NCI-H82 treated with DMSO at 0.1 percent for 48 hours (cell line): ENCODE measurements around the gene PRDM16.
A peak's percentile ranks its signal among the peaks of the same experiment; 100 is the strongest.

Source experiments
- DNase-seq: peaks from one replicate; lab custom pipeline; 2025; ENCODE audit not compliant: unreplicated experiment; lab: John Stamatoyannopoulos, UW

The PRDM16 gene

GRCh38 chr1:3403388-3404231, 334.6 kb downstream of the PRDM16 start:
- DNase-seq = peak; percentile 4

- DNase-seq = no peak
Observed at GRCh38 chr1:3404301-3404700, 335.3 kb downstream of the PRDM16 start.

GRCh38 chr1:3404801-3405200, 335.8 kb downstream of the PRDM16 start:
- no peak for DNase-seq

GRCh38 chr1:3405491-3405890, 336.5 kb downstream of the PRDM16 start:
- DNase-seq = no peak

GRCh38 chr1:3405974-3406867, 337.2 kb downstream of the PRDM16 start:
- DNase-seq = no peak

GRCh38 chr1:3407021-3407420, 338.0 kb downstream of the PRDM16 start:
- DNase-seq = no peak

- DNase-seq = no peak
Observed at GRCh38 chr1:3408751-3409266, 339.8 kb downstream of the PRDM16 start.

GRCh38 chr1:3409366-3410141, 340.6 kb downstream of the PRDM16 start:
- no peak for DNase-seq

- DNase-seq = no peak
Observed at GRCh38 chr1:3410142-3410925, 341.3 kb downstream of the PRDM16 start.

- DNase-seq = no peak
Observed at GRCh38 chr1:3411806-3412205, 342.8 kb downstream of the PRDM16 start.

GRCh38 chr1:3412376-3412775, 343.4 kb downstream of the PRDM16 start:
- DNase-seq = no peak

- no peak for DNase-seq
Observed at GRCh38 chr1:3413975-3414710, 345.1 kb downstream of the PRDM16 start.

- DNase-seq = no peak
Observed at GRCh38 chr1:3415260-3416090, 346.5 kb downstream of the PRDM16 start.

GRCh38 chr1:3417082-3417739, 348.2 kb downstream of the PRDM16 start:
- no peak for DNase-seq

GRCh38 chr1:3417934-3418333, 348.9 kb downstream of the PRDM16 start:
- DNase-seq = no peak

- DNase-seq = no peak
Observed at GRCh38 chr1:3418600-3418999, 349.6 kb downstream of the PRDM16 start.

GRCh38 chr1:3419415-3420204, 350.6 kb downstream of the PRDM16 start:
- no peak for DNase-seq
